ENCODE results near the gene SPATA33.

DNA sequence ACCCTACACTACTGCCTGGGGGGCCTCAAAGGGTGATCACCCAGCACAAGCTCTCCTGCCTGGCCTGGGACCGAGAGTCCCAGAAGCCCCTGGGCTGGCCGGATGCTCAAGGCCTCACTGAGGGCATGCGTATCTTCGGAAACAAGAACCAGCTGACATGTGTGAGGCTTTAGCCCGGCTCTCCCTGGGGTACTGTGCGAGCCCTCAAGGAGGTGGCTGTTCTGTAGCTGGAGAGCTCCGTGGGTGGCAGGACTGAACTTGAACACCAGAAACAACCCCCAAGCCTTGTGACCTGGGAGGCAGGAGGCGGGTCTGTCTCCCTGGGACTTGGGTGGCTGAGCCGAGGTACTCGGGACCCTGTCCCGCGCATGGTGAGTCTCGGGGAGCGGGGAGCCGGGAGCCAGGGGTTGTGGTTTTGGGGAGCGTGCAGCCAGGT, 37.2 kb upstream of the SPATA33 start:
- TF ChIP-seq SP1 (IDR thresholded peaks at IDR 0.05) (no peak), ARNT (IDR thresholded peaks at IDR 0.05) (no peak), ELF4 (IDR thresholded peaks at IDR 0.05) (no peak), LEF1 (IDR thresholded peaks at IDR 0.05; ENCODE audit: borderline replicate concordance) (no peak), BHLHE40 (IDR thresholded peaks at IDR 0.05; ENCODE audit: borderline replicate concordance) (no peak), ZNF384 (IDR thresholded peaks at IDR 0.05) (no peak), HDGF (IDR thresholded peaks at IDR 0.05; ENCODE audit: borderline replicate concordance) (no peak), FOXK2 (IDR thresholded peaks at IDR 0.05) (no peak)

Measured in HEK293T (cell line).